HepG2 (cell line): ENCODE data around the gene PDGFB. TPM values are rescaled to one million over a fixed set of nuclear protein-coding genes. Genes with fewer than 3 reads are reported as not detected.

ENCODE experiments used
- CEBPG ChIP-seq: IDR thresholded peaks from 2 replicates; pipeline ENCODE4 v1.6.1; 2016
- CERS6 ChIP-seq: sonication (generic); formaldehyde crosslinking; IDR thresholded peaks from 2 replicates; pipeline ENCODE4 v1.5.0; 2020; ENCODE audit warnings: missing genetic modification reagents
- ETS1 ChIP-seq: sonication (generic); formaldehyde crosslinking; IDR thresholded peaks from 2 replicates; pipeline ENCODE4 v1.4.0; 2020; ENCODE audit warnings: missing genetic modification reagents
- FOSL1 ChIP-seq: sonication (generic); formaldehyde crosslinking; IDR thresholded peaks from 2 replicates; pipeline ENCODE4 v1.9.0; 2021; ENCODE audit warnings: missing genetic modification reagents, borderline replicate concordance
- FOXJ3 ChIP-seq: sonication (generic); formaldehyde crosslinking; IDR thresholded peaks from 2 replicates; pipeline ENCODE4 v1.4.0; 2020; ENCODE audit warnings: missing genetic modification reagents, mild to moderate bottlenecking, borderline replicate concordance
- FOXP4 ChIP-seq: sonication (generic); formaldehyde crosslinking; IDR thresholded peaks from 2 replicates; pipeline ENCODE4 v1.4.0; 2020; ENCODE audit warnings: missing genetic modification reagents
- HOXA3 ChIP-seq: sonication (generic); formaldehyde crosslinking; IDR thresholded peaks from 2 replicates; pipeline ENCODE4 v1.5.0; 2020; ENCODE audit warnings: missing genetic modification reagents
- HOXA9 ChIP-seq: sonication (generic); formaldehyde crosslinking; IDR thresholded peaks from 2 replicates; pipeline ENCODE4 v1.8.1; 2022; ENCODE audit warnings: missing genetic modification reagents, mild to moderate bottlenecking, moderate library complexity, borderline replicate concordance
- MEIS2 ChIP-seq: sonication (generic); formaldehyde crosslinking; IDR thresholded peaks from 2 replicates; pipeline ENCODE4 v1.9.0; 2021; ENCODE audit warnings: mild to moderate bottlenecking, missing genetic modification reagents
- RNF2 ChIP-seq: fragments of 450-650 bp; conservative IDR thresholded peaks from 2 replicates; pipeline ENCODE4 v1.6.1; 2016; ENCODE audit warnings: low read depth
- SOX13 ChIP-seq, 3 experiments: fragments of 450-650 bp in 1 of 3; sonication (generic) in 1 of 3; formaldehyde crosslinking in 1 of 3; IDR thresholded peaks in 2 of 3; conservative IDR thresholded peaks in 1 of 3; 2 replicates each; pipeline versions ENCODE4 v1.5.0 to v1.6.1; 2016 to 2020; ENCODE audit warnings: antibody characterized with exemption in 1 of 3, mild to moderate bottlenecking in 1 of 3, missing compliant biosample characterization in 1 of 3, missing genetic modification reagents in 1 of 3, moderate library complexity in 1 of 3
- SRSF1 ChIP-seq: fragments of 200-400 bp; formaldehyde crosslinking; optimal IDR thresholded peaks from 2 replicates; pipeline ENCODE3; 2017; ENCODE audit warnings: mild to moderate bottlenecking, low read depth, low read length, moderate library complexity
- TAF15 ChIP-seq: fragments of 200-400 bp; formaldehyde crosslinking; IDR thresholded peaks from one replicate; pipeline ENCODE4 v1.6.1; 2018; ENCODE audit warnings: mild to moderate bottlenecking, low read depth, low read length; ENCODE audit not compliant: poor library complexity, severe bottlenecking
- TARDBP ChIP-seq: sonication (generic); formaldehyde crosslinking; IDR thresholded peaks from 2 replicates; pipeline ENCODE4 v1.8.0; 2022; ENCODE audit warnings: mild to moderate bottlenecking, missing genetic modification reagents
- TBX3 ChIP-seq: fragments of 450-650 bp; IDR thresholded peaks from 2 replicates; pipeline ENCODE4 v1.6.1; 2017; ENCODE audit warnings: antibody characterized with exemption, mild to moderate bottlenecking, inconsistent platforms, borderline replicate concordance
- ZBTB37 ChIP-seq: sonication (generic); formaldehyde crosslinking; IDR thresholded peaks from 2 replicates; pipeline ENCODE4 v1.4.0; 2020; ENCODE audit warnings: mild to moderate bottlenecking, missing genetic modification reagents
- ZNF275 ChIP-seq: sonication (generic); formaldehyde crosslinking; IDR thresholded peaks from 2 replicates; pipeline ENCODE4 v1.8.0; 2022; ENCODE audit warnings: missing genetic modification reagents, mild to moderate bottlenecking, inconsistent platforms, borderline replicate concordance
- ZNF34 ChIP-seq: sonication (generic); formaldehyde crosslinking; IDR thresholded peaks from 2 replicates; pipeline ENCODE4 v1.4.0; 2020; ENCODE audit warnings: mild to moderate bottlenecking, missing genetic modification reagents, borderline replicate concordance
- ZNF563 ChIP-seq: sonication (generic); formaldehyde crosslinking; IDR thresholded peaks from 2 replicates; pipeline ENCODE4 v1.8.0; 2022; ENCODE audit warnings: mild to moderate bottlenecking, moderate library complexity, missing genetic modification reagents
- ZNF614 ChIP-seq: IDR thresholded peaks from 2 replicates; pipeline ENCODE4 v1.6.1; 2018; ENCODE audit warnings: missing biosample characterization, missing genetic modification reagents, inconsistent platforms, borderline replicate concordance
- polyA plus RNA-seq, 8 experiments: library from polyadenylated mRNA; depleted of rRNA in 3 of 8; stranded (reverse) in 7 of 8; unstranded in 1 of 8; fragments of >200 nt; fragmentation: Illumina TruSeq in 4 of 8; extraction: Trizol in 4 of 8; gene quantifications; 2 replicates each; pipeline versions ENCODE4 v1.2.1 to v1.2.3, GENCODE V29; 2011 to 2016; ENCODE audit warnings: low read depth in 4 of 8, missing spikeins in 1 of 8, mixed read lengths in 1 of 8; ENCODE audit not compliant: insufficient read depth in 1 of 8
- total RNA-seq, 5 experiments: library from RNA; depleted of rRNA; stranded (reverse); fragments of >200 nt; fragmentation: Illumina TruSeq; extraction: Trizol; gene quantifications; 2 replicates each; pipeline ENCODE4 v1.2.3, GENCODE V29; 2016; ENCODE audit warnings: low read depth in 1 of 5

PDGFB gene
- total and polyA plus RNA-seq, 2 of the 13 experiments (the other 11 are each of a cell fraction or from before 2014, with no cell fraction given), result 1.4 to 10.1 TPM

- TF ChIP-seq ZNF614, result peak; percentile 46; the same call in 1 of the 2 replicates
- TF ChIP-seq CERS6, result no peak
- TF ChIP-seq ZBTB37 (CRISPR knock-in tag), result no peak
- no peak for TF ChIP-seq ZNF563 (CRISPR knock-in tag)
- TF ChIP-seq CEBPG (CRISPR knock-in tag), result peak; percentile 35; the same call in 1 of the 2 replicates
- no peak for TF ChIP-seq ETS1 (CRISPR knock-in tag)
- TF ChIP-seq TBX3, result no peak
- no peak for TF ChIP-seq RNF2
- TF ChIP-seq FOXJ3 (CRISPR knock-in tag), result no peak
- peak; percentile 14; the same call in 1 of the 2 replicates for TF ChIP-seq HOXA3
- no peak for TF ChIP-seq FOSL1 (CRISPR knock-in tag)
- no peak for TF ChIP-seq MEIS2 (CRISPR knock-in tag)
- TF ChIP-seq FOXP4 (CRISPR knock-in tag), result no peak
- no peak for TF ChIP-seq SOX13 (IDR thresholded peaks at IDR 0.05)
- no peak for TF ChIP-seq SOX13 (CRISPR knock-in tag; conservative IDR thresholded peaks at IDR 0.05 in 1 of 2, IDR thresholded peaks at IDR 0.05 in 1 of 2)
- TF ChIP-seq TARDBP (CRISPR knock-in tag), result 0 out of 2 replicates have a peak, but pooled peaks have one; percentile 48
- no peak for TF ChIP-seq HOXA9
- TF ChIP-seq ZNF275 (CRISPR knock-in tag), result no peak
- no peak for TF ChIP-seq ZNF34 (CRISPR knock-in tag)
- peak; percentile 34 for TF ChIP-seq SRSF1
- TF ChIP-seq TAF15, result peak; percentile 67
These were observed 1.2 kb downstream of the PDGFB start (continued) for GRCh38 chr22:39243439-39244135.
